ENCODE measurements around the gene AQP5.

The AQP5 gene

DNA sequence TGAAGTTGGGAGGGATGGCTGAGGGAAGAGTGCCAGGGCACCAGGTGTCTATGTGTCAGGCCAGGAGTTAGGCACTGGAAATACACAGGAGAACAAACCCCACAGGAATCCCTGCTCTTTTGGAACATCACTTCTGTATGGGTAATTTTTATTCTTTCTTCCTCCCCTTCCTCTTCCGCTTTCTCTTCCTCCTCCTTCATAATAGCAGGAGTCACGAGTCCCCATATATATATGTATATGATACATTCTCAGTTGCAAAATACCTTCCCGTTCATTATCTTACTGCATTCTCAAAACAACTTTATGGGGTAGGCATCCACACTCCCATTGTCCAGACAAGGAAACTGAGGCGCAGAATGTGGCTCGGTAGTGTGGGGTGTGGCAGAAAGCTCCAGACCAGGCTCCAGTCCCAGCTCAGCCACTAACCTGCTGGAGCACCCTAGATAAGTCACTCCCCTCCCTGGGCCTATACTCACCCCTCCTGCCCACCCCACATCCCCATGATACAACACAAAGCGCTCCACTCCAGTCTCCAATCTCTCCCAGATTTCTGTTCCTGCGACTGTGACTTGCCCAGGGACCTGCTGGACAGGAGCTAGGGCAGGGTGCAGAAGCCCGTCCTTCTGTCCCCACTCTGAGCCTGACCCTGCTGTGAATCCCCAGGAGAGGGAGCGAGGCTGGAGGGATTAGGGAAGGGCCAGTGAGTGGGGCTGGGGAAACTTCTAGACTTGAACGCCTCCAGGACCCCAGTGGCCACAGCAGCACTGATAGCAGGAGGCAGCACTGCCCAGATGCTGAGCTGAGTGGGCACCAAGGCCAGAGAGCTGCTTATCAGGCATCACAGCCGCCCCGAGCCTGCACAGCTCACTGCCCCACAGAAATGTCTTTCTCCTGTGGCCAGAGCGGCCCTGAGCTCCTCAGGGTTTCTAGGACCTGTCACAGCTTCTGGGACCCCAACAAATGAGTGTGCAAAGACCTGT is 12.5 kb upstream of the AQP5 start:
- H3K4me3 ChIP-seq (ENCODE audit: control insufficient read depth, low read depth, low read length) = no peak overlapping the region
- TF ChIP-seq, protein P1, sequence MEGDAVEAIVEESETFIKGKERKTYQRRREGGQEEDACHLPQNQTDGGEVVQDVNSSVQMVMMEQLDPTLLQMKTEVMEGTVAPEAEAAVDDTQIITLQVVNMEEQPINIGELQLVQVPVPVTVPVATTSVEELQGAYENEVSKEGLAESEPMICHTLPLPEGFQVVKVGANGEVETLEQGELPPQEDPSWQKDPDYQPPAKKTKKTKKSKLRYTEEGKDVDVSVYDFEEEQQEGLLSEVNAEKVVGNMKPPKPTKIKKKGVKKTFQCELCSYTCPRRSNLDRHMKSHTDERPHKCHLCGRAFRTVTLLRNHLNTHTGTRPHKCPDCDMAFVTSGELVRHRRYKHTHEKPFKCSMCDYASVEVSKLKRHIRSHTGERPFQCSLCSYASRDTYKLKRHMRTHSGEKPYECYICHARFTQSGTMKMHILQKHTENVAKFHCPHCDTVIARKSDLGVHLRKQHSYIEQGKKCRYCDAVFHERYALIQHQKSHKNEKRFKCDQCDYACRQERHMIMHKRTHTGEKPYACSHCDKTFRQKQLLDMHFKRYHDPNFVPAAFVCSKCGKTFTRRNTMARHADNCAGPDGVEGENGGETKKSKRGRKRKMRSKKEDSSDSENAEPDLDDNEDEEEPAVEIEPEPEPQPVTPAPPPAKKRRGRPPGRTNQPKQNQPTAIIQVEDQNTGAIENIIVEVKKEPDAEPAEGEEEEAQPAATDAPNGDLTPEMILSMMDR (conservative IDR thresholded peaks at IDR 0.05; ENCODE audit: control insufficient read depth, insufficient read depth, low read depth, low read length) = no peak
- DNase-seq (ENCODE audit: low read depth) = no peak

GRCh38 chr12:49949866-49950265 is 11.8 kb upstream of the AQP5 start:
- no peak overlapping the region for H3K4me3 ChIP-seq (ENCODE audit: control insufficient read depth, low read depth, low read length)
- TF ChIP-seq, protein P1 (conservative IDR thresholded peaks at IDR 0.05; ENCODE audit: control insufficient read depth, insufficient read depth, low read depth, low read length) = no peak
- DNase-seq (ENCODE audit: low read depth) = no peak

GRCh38 chr12:49950273-49951251 is 11.1 kb upstream of the AQP5 start, which contains the start of gene AQP2:
TSS of gene AQP2 (plus strand) at chr12:49950737. CDS start at chr12:49950831, 94 bp downstream.
- no peak for DNase-seq (ENCODE audit: low read depth)
- TF ChIP-seq, protein P1 (conservative IDR thresholded peaks at IDR 0.05; ENCODE audit: control insufficient read depth, insufficient read depth, low read depth, low read length) = no peak
- H3K4me3 ChIP-seq (ENCODE audit: control insufficient read depth, low read depth, low read length) = no peak within 1 kb of the TSS

DNA sequence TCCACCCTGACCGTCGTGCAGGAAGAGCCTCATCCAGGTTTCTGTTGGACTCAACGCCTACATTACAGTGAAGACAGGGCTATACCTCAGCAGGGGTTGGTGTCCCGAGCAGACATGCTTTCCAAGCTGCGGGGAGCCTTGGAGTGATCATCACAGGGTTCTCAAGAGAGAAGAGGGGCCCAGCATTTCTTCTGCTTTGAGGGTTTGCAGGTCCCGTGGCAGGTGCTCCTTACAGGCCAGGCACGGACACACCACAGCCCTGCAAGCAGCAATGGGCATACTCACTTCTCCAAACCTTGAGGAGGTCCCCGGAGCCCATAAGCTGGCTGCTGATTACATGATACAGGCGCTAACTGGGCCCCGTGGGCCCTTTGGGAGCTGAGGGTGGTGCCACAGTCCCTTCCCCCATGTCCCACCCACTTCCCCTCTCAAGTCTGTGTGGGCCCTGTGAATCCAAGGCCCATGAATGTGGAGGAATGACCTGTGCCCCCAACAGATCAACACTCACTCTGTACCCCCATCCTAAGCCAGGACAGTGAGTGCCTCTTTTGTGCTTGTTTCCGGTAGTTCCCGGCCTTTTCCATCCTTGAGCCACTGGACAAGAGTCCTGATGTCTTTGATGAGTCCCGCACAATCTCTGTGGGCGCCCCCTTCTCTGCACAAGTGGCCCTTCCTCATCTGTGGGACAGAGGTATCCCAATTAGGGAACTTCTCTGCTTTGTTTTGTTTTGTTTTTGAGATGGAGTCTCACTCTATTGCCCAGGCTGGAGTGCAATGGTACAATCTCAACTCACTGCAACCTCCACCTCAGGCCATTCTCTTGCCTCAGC is 10.0 kb upstream of the AQP5 start:
- no peak overlapping the region for H3K4me3 ChIP-seq (ENCODE audit: control insufficient read depth, low read depth, low read length)
- TF ChIP-seq, protein P1 (conservative IDR thresholded peaks at IDR 0.05; ENCODE audit: control insufficient read depth, insufficient read depth, low read depth, low read length) = no peak
- no peak for DNase-seq (ENCODE audit: low read depth)

DNA sequence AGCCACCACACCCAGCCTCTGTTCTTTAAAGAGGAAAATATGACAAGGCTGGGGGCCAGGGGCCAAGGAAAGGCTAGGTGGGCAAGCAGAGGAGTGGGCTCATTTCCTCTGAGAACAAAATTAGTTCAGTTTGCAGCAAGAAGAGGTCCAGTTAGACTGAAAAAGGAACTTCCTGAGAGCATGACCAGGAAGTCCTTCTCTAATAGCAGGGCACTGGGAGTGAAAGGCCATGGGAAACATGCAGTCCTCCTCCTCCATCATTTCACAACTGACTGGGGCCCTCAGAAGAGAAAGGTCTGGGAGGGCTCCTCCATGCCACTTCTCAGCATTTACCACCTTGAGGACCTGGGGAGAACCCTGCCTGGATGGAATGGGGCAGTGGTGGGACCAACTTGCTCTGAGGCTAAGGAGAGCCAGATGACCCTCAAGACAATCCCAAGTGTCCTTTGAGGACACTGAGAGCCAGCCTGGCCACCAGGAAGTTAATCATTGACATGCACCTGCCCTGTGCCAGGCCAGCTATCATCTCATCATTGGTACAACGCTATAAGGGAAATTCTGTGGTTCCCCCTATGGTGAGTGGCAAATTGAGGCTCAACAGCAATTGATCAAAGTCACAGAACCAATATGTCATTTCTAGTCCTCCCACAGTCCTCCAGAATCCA is 9.1 kb upstream of the AQP5 start:
- DNase-seq (ENCODE audit: low read depth) = no peak
- TF ChIP-seq, protein P1 (conservative IDR thresholded peaks at IDR 0.05; ENCODE audit: control insufficient read depth, insufficient read depth, low read depth, low read length) = no peak
- H3K4me3 ChIP-seq (ENCODE audit: control insufficient read depth, low read depth, low read length) = no peak overlapping the region
